H1 (cell line): Measurements from ENCODE around the gene FXR2. TPM values are rescaled to one million over a fixed set of nuclear protein-coding genes. Genes with fewer than 3 reads are reported as not detected.

ENCODE experiments used
- KDM1A ChIP-seq: fragments of 200-600, 300-600 bp; sonication (generic); IDR thresholded peaks from 2 replicates; pipeline ENCODE4 v1.7.1; 2016; ENCODE audit warnings: mild to moderate bottlenecking, low read length, borderline replicate concordance
- NRF1 ChIP-seq: IDR thresholded peaks from 2 replicates; pipeline ENCODE4 v1.6.1; 2011; ENCODE audit warnings: mild to moderate bottlenecking, low read depth, low read length, improper control_type of control experiment
- RAD21 ChIP-seq, 2 experiments: IDR thresholded peaks in 1 of 2; conservative IDR thresholded peaks in 1 of 2; 2 replicates each; pipeline ENCODE4 v1.6.1; 2011; ENCODE audit warnings: low read depth in 2 of 2, low read length in 2 of 2, improper control_type of control experiment in 1 of 2, inconsistent platforms in 1 of 2, mild to moderate bottlenecking in 1 of 2, moderate library complexity in 1 of 2
- SP4 ChIP-seq: IDR thresholded peaks from 2 replicates; pipeline ENCODE4 v1.6.1; 2012; ENCODE audit warnings: low read length, inconsistent platforms
- polyA plus RNA-seq, 7 experiments: library from polyadenylated mRNA; depleted of rRNA in 3 of 7; stranded (reverse) in 5 of 7; unstranded in 2 of 7; fragments of >200 nt in 5 of 7; fragments of 200-250 nt in 2 of 7; gene quantifications; 1 replicate in 5 of 7; 2 replicates in 1 of 7; 4 replicates in 1 of 7; pipeline versions ENCODE4 v1.2.1 to v1.2.3, GENCODE V29; 2011 to 2013; ENCODE audit warnings: missing spikeins in 2 of 7, mixed read lengths in 2 of 7
- total RNA-seq: library from RNA; stranded (reverse); fragmentation: NEBNext Ultra II Directional; extraction: Animal tissue kit (Norgen Biotek cat#: 25700); gene quantifications from 2 replicates; pipeline ENCODE4 v1.2.1, GENCODE V29; 2021
- TF ChIP-seq, protein P1 (sequence below): fragments of 300-600 bp; sonication (generic); IDR thresholded peaks from 2 replicates; pipeline ENCODE4 v1.7.1; 2012; ENCODE audit warnings: low read length, moderate library complexity, mild to moderate bottlenecking, inconsistent platforms; ENCODE audit not compliant: insufficient replicate concordance
- TF ChIP-seq, protein P2 (sequence below): IDR thresholded peaks from 2 replicates; pipeline ENCODE4 v1.6.1; 2011; ENCODE audit warnings: low read depth, mild to moderate bottlenecking, low read length; ENCODE audit not compliant: insufficient read depth
- TF ChIP-seq, protein P3 (sequence below): IDR thresholded peaks from 2 replicates; pipeline ENCODE4 v1.6.1; 2012; ENCODE audit warnings: inconsistent platforms

FXR2 gene
- total and polyA plus RNA-seq, 2 of the 8 experiments (the other 6 are each of a cell fraction or from before 2014, with no cell fraction given) = 26.2 to 44.0 TPM

GRCh38 chr17:7615265-7615747 is 609 bp upstream of the FXR2 start (continued):
- TF ChIP-seq, protein P1, sequence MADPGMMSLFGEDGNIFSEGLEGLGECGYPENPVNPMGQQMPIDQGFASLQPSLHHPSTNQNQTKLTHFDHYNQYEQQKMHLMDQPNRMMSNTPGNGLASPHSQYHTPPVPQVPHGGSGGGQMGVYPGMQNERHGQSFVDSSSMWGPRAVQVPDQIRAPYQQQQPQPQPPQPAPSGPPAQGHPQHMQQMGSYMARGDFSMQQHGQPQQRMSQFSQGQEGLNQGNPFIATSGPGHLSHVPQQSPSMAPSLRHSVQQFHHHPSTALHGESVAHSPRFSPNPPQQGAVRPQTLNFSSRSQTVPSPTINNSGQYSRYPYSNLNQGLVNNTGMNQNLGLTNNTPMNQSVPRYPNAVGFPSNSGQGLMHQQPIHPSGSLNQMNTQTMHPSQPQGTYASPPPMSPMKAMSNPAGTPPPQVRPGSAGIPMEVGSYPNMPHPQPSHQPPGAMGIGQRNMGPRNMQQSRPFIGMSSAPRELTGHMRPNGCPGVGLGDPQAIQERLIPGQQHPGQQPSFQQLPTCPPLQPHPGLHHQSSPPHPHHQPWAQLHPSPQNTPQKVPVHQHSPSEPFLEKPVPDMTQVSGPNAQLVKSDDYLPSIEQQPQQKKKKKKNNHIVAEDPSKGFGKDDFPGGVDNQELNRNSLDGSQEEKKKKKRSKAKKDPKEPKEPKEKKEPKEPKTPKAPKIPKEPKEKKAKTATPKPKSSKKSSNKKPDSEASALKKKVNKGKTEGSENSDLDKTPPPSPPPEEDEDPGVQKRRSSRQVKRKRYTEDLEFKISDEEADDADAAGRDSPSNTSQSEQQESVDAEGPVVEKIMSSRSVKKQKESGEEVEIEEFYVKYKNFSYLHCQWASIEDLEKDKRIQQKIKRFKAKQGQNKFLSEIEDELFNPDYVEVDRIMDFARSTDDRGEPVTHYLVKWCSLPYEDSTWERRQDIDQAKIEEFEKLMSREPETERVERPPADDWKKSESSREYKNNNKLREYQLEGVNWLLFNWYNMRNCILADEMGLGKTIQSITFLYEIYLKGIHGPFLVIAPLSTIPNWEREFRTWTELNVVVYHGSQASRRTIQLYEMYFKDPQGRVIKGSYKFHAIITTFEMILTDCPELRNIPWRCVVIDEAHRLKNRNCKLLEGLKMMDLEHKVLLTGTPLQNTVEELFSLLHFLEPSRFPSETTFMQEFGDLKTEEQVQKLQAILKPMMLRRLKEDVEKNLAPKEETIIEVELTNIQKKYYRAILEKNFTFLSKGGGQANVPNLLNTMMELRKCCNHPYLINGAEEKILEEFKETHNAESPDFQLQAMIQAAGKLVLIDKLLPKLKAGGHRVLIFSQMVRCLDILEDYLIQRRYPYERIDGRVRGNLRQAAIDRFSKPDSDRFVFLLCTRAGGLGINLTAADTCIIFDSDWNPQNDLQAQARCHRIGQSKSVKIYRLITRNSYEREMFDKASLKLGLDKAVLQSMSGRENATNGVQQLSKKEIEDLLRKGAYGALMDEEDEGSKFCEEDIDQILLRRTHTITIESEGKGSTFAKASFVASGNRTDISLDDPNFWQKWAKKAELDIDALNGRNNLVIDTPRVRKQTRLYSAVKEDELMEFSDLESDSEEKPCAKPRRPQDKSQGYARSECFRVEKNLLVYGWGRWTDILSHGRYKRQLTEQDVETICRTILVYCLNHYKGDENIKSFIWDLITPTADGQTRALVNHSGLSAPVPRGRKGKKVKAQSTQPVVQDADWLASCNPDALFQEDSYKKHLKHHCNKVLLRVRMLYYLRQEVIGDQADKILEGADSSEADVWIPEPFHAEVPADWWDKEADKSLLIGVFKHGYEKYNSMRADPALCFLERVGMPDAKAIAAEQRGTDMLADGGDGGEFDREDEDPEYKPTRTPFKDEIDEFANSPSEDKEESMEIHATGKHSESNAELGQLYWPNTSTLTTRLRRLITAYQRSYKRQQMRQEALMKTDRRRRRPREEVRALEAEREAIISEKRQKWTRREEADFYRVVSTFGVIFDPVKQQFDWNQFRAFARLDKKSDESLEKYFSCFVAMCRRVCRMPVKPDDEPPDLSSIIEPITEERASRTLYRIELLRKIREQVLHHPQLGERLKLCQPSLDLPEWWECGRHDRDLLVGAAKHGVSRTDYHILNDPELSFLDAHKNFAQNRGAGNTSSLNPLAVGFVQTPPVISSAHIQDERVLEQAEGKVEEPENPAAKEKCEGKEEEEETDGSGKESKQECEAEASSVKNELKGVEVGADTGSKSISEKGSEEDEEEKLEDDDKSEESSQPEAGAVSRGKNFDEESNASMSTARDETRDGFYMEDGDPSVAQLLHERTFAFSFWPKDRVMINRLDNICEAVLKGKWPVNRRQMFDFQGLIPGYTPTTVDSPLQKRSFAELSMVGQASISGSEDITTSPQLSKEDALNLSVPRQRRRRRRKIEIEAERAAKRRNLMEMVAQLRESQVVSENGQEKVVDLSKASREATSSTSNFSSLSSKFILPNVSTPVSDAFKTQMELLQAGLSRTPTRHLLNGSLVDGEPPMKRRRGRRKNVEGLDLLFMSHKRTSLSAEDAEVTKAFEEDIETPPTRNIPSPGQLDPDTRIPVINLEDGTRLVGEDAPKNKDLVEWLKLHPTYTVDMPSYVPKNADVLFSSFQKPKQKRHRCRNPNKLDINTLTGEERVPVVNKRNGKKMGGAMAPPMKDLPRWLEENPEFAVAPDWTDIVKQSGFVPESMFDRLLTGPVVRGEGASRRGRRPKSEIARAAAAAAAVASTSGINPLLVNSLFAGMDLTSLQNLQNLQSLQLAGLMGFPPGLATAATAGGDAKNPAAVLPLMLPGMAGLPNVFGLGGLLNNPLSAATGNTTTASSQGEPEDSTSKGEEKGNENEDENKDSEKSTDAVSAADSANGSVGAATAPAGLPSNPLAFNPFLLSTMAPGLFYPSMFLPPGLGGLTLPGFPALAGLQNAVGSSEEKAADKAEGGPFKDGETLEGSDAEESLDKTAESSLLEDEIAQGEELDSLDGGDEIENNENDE = no peak
- TF ChIP-seq, protein P2, sequence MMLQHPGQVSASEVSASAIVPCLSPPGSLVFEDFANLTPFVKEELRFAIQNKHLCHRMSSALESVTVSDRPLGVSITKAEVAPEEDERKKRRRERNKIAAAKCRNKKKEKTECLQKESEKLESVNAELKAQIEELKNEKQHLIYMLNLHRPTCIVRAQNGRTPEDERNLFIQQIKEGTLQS = no peak
- 0 out of 2 replicates have a peak, but pooled peaks have one; percentile 38 for TF ChIP-seq KDM1A
- TF ChIP-seq SP4 = 0 out of 2 replicates have a peak, but pooled peaks have one; percentile 74
- peak; percentile 83 for TF ChIP-seq NRF1
- TF ChIP-seq RAD21 (IDR thresholded peaks at IDR 0.05 in 1 of 2, conservative IDR thresholded peaks at IDR 0.05 in 1 of 2; ENCODE audit: low read depth in 2 of 2, low read length in 2 of 2) = no peak
- TF ChIP-seq, protein P3, sequence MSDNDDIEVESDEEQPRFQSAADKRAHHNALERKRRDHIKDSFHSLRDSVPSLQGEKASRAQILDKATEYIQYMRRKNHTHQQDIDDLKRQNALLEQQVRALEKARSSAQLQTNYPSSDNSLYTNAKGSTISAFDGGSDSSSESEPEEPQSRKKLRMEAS = peak; percentile 75; the same call in 1 of the 2 replicates
